Endothelial cell of umbilical vein (primary cell): Measurements from ENCODE around the gene NAGLU. TPM values are rescaled to one million over a fixed set of nuclear protein-coding genes. Genes with fewer than 3 reads are reported as not detected.

Source experiments
- BruUV-seq: library from RNA; stranded (reverse); fragments of 400-500 nt; replicated peaks from 2 replicates; lab custom pipeline; 2021; lab: Mats Ljungman, UMichigan
- CTCF ChIA-PET: fragments of 300-600, 350-600 bp; sonication (Branson Sonifier 250); formaldehyde crosslinking; loops from one replicate; lab custom pipeline; 2021; ENCODE audit warnings: antibody characterized with exemption, inconsistent platforms; lab: Charles Lee
- POLR2A ChIA-PET: fragments of 300-600, 350-600 bp; sonication (Branson Sonifier 250); formaldehyde crosslinking; loops from one replicate; lab custom pipeline; 2021; ENCODE audit warnings: antibody characterized with exemption, inconsistent platforms; lab: Charles Lee
- DNase-seq: peaks from one replicate; pipeline ENCODE4 v3.0.0-alpha.2; 2011; ENCODE audit warnings: low read depth, low spot score
- FAIRE-seq: peaks from 2 replicates; lab custom pipeline; 2011; peaks lifted over from hg19 to GRCh38; lab: Jason Lieb, UNC
- H2AFZ ChIP-seq: 2 replicates; pipeline ENCODE4 v1.6.0; 2012; ENCODE audit warnings: low read depth, low read length, control low read depth, inconsistent platforms
- H3K27ac ChIP-seq: 2 replicates; pipeline ENCODE4 v1.5.1; 2011; ENCODE audit warnings: low read depth, mild to moderate bottlenecking, control low read depth, low read length, moderate library complexity; ENCODE audit not compliant: insufficient read depth
- H3K27me3 ChIP-seq, 2 experiments: 2 replicates each; pipeline versions ENCODE4 v1.6.0 to v1.6.1; 2011; ENCODE audit warnings: low read length in 2 of 2, mixed read lengths in 1 of 2; ENCODE audit not compliant: control insufficient read depth in 2 of 2, insufficient read depth in 2 of 2
- H3K36me3 ChIP-seq, 2 experiments: 2 replicates in 1 of 2; 3 replicates in 1 of 2; pipeline ENCODE4 v1.5.1; 2011; ENCODE audit warnings: low read length in 2 of 2, mild to moderate bottlenecking in 1 of 2, moderate library complexity in 1 of 2; ENCODE audit not compliant: control insufficient read depth in 2 of 2, insufficient read depth in 2 of 2; ENCODE audit errors: extremely low read depth in 1 of 2
- H3K4me1 ChIP-seq: 3 replicates; pipeline ENCODE4 v1.5.1; 2011; ENCODE audit warnings: mild to moderate bottlenecking, low read length; ENCODE audit not compliant: control insufficient read depth, insufficient read depth; ENCODE audit errors: extremely low read depth
- H3K4me2 ChIP-seq: 2 replicates; pipeline ENCODE4 v1.6.1; 2011; ENCODE audit warnings: low read length, control low read depth, mixed read lengths; ENCODE audit not compliant: insufficient read depth
- H3K4me3 ChIP-seq, 3 experiments: fragments of 200-600 bp in 1 of 3; sonication (generic), shearing (Covaris generic) in 1 of 3; replicated peaks in 1 of 3; 2 replicates each; pipeline ENCODE4 v1.5.1; 2011 to 2016; ENCODE audit warnings: control low read depth in 3 of 3, low read length in 3 of 3, mild to moderate bottlenecking in 2 of 3, inconsistent platforms in 1 of 3, low read depth in 1 of 3, moderate library complexity in 1 of 3; ENCODE audit not compliant: insufficient read depth in 1 of 3
- H3K79me2 ChIP-seq: 2 replicates; pipeline ENCODE4 v1.6.0; 2012; ENCODE audit warnings: low read length, inconsistent platforms; ENCODE audit not compliant: control insufficient read depth, insufficient read depth
- H3K9ac ChIP-seq: replicated peaks from 2 replicates; pipeline ENCODE3; 2011; ENCODE audit warnings: low read length, control low read depth; ENCODE audit not compliant: insufficient read depth; ENCODE audit errors: extremely low read depth
- H3K9me1 ChIP-seq: replicated peaks from 3 replicates; pipeline ENCODE4 v1.6.0; 2011; ENCODE audit warnings: mild to moderate bottlenecking, low read length; ENCODE audit not compliant: control insufficient read depth, insufficient read depth; ENCODE audit errors: extremely low read depth
- H3K9me3 ChIP-seq: replicated peaks from 2 replicates; pipeline ENCODE4 v1.5.1; 2012; ENCODE audit warnings: low read length, inconsistent platforms; ENCODE audit not compliant: control insufficient read depth, insufficient read depth
- H4K20me1 ChIP-seq: replicated peaks from 2 replicates; pipeline ENCODE3; 2011; ENCODE audit warnings: mild to moderate bottlenecking, low read length; ENCODE audit not compliant: control insufficient read depth, insufficient read depth; ENCODE audit errors: extremely low read depth
- CTCF ChIP-seq, 2 donors: IDR thresholded peaks; 1 replicate in 1 of 2; 2 replicates in 1 of 2; pipeline ENCODE4 v1.5.1; 2011; ENCODE audit warnings: low read length in 2 of 2, mild to moderate bottlenecking in 2 of 2, moderate library complexity in 2 of 2, control low read depth in 1 of 2, inconsistent platforms in 1 of 2, low read depth in 1 of 2; ENCODE audit not compliant: insufficient read depth in 1 of 2; ENCODE audit errors: extremely low read depth in 1 of 2
- EZH2 ChIP-seq: IDR thresholded peaks from 2 replicates; pipeline ENCODE4 v1.6.1; 2012; ENCODE audit warnings: borderline replicate concordance, low read depth, mild to moderate bottlenecking, moderate library complexity, low read length, inconsistent platforms; ENCODE audit not compliant: severe bottlenecking
- FOS ChIP-seq: IDR thresholded peaks from 2 replicates; pipeline ENCODE4 v1.6.1; 2011; ENCODE audit warnings: mild to moderate bottlenecking, low read length, moderate library complexity, borderline replicate concordance; ENCODE audit not compliant: insufficient read depth
- GATA2 ChIP-seq: IDR thresholded peaks from 2 replicates; pipeline ENCODE4 v1.7.0; 2011; ENCODE audit warnings: low read depth, mild to moderate bottlenecking, moderate library complexity, mixed read lengths, low read length; ENCODE audit not compliant: insufficient read length, insufficient read depth
- JUN ChIP-seq: IDR thresholded peaks from 2 replicates; pipeline ENCODE4 v1.6.1; 2011; ENCODE audit warnings: borderline replicate concordance, low read depth; ENCODE audit not compliant: insufficient read length, insufficient read depth
- MAX ChIP-seq: IDR thresholded peaks from 2 replicates; pipeline ENCODE4 v1.6.1; 2011; ENCODE audit not compliant: insufficient read depth, insufficient read length
- MYC ChIP-seq: IDR thresholded peaks from one replicate; pipeline ENCODE4 v1.6.1; 2011; ENCODE audit warnings: mild to moderate bottlenecking, low read depth, low read length
- POLR2A ChIP-seq: IDR thresholded peaks from 2 replicates; pipeline ENCODE4 v1.6.1; 2012; ENCODE audit warnings: low read depth, mild to moderate bottlenecking, control low read depth, low read length
- POLR2AphosphoS5 ChIP-seq: IDR thresholded peaks from 2 replicates; pipeline ENCODE4 v1.6.1; 2012; ENCODE audit warnings: low read depth, mild to moderate bottlenecking, control low read depth, low read length, moderate library complexity; ENCODE audit not compliant: insufficient read depth
- dilution Hi-C: fragments of 300-500 bp; cut with MboI; formaldehyde crosslinking; loops from one replicate; pipeline ENCODE4 v1.15.0; 2019; ENCODE audit warnings: low sequenced_read_pairs; ENCODE audit not compliant: extremely low pct_ligation_motif_present
- intact Hi-C: fragments of 100-400 bp; cut with micrococcal nuclease; formaldehyde crosslinking; loops from one replicate; pipeline ENCODE4 v1.10.0; 2022
- polyA plus RNA-seq, 4 experiments: library from polyadenylated mRNA; depleted of rRNA in 3 of 4; stranded (reverse) in 3 of 4; unstranded in 1 of 4; fragments of >200 nt; gene quantifications; 2 replicates each; pipeline versions ENCODE4 v1.2.1 to v1.2.3, GENCODE V29; 2011 to 2012; ENCODE audit warnings: missing spikeins in 1 of 4
- total RNA-seq: library from RNA; stranded (reverse); gene quantifications from 2 replicates; pipeline ENCODE4 v1.2.3, GENCODE V29; 2021

NAGLU gene
- total and polyA plus RNA-seq, 2 donors (not counting 3 experiments of a cell fraction or from before 2014, with no cell fraction given): 50.2 to 54.2 TPM

GRCh38 chr17:42577140-42577531 is 41.1 kb downstream of the NAGLU start:
- Histone ChIP-seq H3K4me3 (peak overlapping the region; percentile 53 to 80 (median 76)), H3K9ac (peak overlapping the region; percentile 76), H3K79me2 (peaks cover 17% of the 10 kb centered on the region), H3K27ac (peak overlapping the region; percentile 50), H2AFZ (peak overlapping the region; percentile 35), H3K4me1 (peaks cover 18% of the 10 kb centered on the region), H4K20me1 (no peaks in the 10 kb centered on the region), H3K36me3 (peaks cover 10 to 32% of the 10 kb centered on the region in 2 experiments), H3K27me3 (no peaks in the 10 kb centered on the region), H3K4me2 (peak overlapping the region; percentile 92), H3K9me1 (no peaks in the 10 kb centered on the region), H3K9me3 (no peaks in the 10 kb centered on the region)
- CTCF ChIA-PET: interaction anchor here (1.1 to 7.0 kb wide), 19 partner anchors 9 to 421 kb away, joined by 3 to 235 read pairs (median 9); partner anchors contain the start of genes BECN1, CCR10, CNTNAP1 and MLX
- intact Hi-C loops: loop anchor here (1.0 to 5.0 kb wide), 3 partner anchors 10 to 360 kb away; partner anchors contain the start of genes MLX, RETREG3 and TUBG1
- no TSS peak for BruUV-seq
- TF ChIP-seq MAX: no peak
- TF ChIP-seq CTCF (IDR thresholded peaks at IDR 0.05; ENCODE audit: extremely low read depth in 1 of 2, insufficient read depth in 1 of 2, low read depth in 1 of 2, low read length in 2 of 2): no peak
- TF ChIP-seq FOS: no peak
- TF ChIP-seq JUN: no peak
- no peak for TF ChIP-seq MYC
- TF ChIP-seq EZH2: no peak
- TF ChIP-seq GATA2: no peak
- no peak for TF ChIP-seq POLR2AphosphoS5
- TF ChIP-seq POLR2A: no peak
- FAIRE-seq: no peak
- DNase-seq: no peak
- POLR2A ChIA-PET: interaction anchor here (0.5 kb wide), 1 partner anchor 223 kb away, joined by 10 read pairs; no protein-coding TSS in a partner anchor
- dilution Hi-C loops: no loop called here
